ENCODE measurements around the gene PTPRM.

DNA sequence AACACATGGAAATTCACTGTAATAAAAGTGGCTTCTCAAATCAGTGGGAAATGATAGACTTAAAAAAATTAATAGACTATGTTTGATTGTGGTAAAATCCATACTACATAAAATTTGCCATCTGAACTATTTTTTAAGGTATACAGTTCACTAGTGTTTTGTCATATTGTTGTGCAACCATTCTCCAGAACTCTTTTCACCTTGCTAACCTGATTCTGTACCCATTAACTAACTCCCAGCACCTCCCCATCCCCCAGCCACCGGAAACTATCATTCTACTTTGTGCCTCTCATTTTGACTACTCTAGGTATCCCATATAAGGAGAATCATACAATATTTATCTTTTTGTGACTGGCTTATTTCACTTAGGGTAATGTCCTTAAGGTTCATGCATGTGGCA, 153.3 kb downstream of the PTPRM start:
- TF ChIP-seq, protein P1, sequence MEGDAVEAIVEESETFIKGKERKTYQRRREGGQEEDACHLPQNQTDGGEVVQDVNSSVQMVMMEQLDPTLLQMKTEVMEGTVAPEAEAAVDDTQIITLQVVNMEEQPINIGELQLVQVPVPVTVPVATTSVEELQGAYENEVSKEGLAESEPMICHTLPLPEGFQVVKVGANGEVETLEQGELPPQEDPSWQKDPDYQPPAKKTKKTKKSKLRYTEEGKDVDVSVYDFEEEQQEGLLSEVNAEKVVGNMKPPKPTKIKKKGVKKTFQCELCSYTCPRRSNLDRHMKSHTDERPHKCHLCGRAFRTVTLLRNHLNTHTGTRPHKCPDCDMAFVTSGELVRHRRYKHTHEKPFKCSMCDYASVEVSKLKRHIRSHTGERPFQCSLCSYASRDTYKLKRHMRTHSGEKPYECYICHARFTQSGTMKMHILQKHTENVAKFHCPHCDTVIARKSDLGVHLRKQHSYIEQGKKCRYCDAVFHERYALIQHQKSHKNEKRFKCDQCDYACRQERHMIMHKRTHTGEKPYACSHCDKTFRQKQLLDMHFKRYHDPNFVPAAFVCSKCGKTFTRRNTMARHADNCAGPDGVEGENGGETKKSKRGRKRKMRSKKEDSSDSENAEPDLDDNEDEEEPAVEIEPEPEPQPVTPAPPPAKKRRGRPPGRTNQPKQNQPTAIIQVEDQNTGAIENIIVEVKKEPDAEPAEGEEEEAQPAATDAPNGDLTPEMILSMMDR (conservative IDR thresholded peaks at IDR 0.05; ENCODE audit: low read length) = no peak
- no peak for TF ChIP-seq EZH2phosphoT487 (IDR thresholded peaks at IDR 0.05; ENCODE audit: borderline replicate concordance)

All from Loucy (cell line).